Measurements from ENCODE around the gene ENDOV.
"Not testable (repeated sequence)": the region's sequence is repeated elsewhere in the genome, so short reads cannot be mapped to it uniquely, and the experiment has no call there.

ENDOV gene

GRCh38 chr17:80388175-80388574 lies 26.8 kb upstream of the ENDOV start:
- no peak for DNase-seq (ENCODE audit: low read depth in 1 of 2, low spot score in 1 of 2)

GRCh38 chr17:80388601-80389000 lies 26.4 kb upstream of the ENDOV start:
- no peak for DNase-seq (ENCODE audit: low read depth in 1 of 2, low spot score in 1 of 2)

GRCh38 chr17:80389011-80389995 lies 25.7 kb upstream of the ENDOV start:
- no peak for DNase-seq (ENCODE audit: low read depth in 1 of 2, low spot score in 1 of 2)

- DNase-seq (ENCODE audit: low read depth in 1 of 2, low spot score in 1 of 2) = no peak
Measured at GRCh38 chr17:80393241-80393890, 21.6 kb upstream of the ENDOV start.

GRCh38 chr17:80393961-80394360 lies 21.0 kb upstream of the ENDOV start:
- no peak for DNase-seq (ENCODE audit: low read depth in 1 of 2, low spot score in 1 of 2)

- no peak for DNase-seq (ENCODE audit: low read depth in 1 of 2, low spot score in 1 of 2)
Measured at GRCh38 chr17:80394629-80395216, 20.2 kb upstream of the ENDOV start.

GRCh38 chr17:80395402-80396151 lies 19.4 kb upstream of the ENDOV start:
- no peak for DNase-seq (ENCODE audit: low read depth in 1 of 2, low spot score in 1 of 2)

- DNase-seq (ENCODE audit: low read depth in 1 of 2, low spot score in 1 of 2) = no peak
Measured at GRCh38 chr17:80396157-80397033, 18.6 kb upstream of the ENDOV start.

GRCh38 chr17:80397034-80397387 lies 18.0 kb upstream of the ENDOV start:
- DNase-seq (ENCODE audit: low read depth in 1 of 2, low spot score in 1 of 2) = no peak

- no peak for DNase-seq (ENCODE audit: low read depth in 1 of 2, low spot score in 1 of 2)
Measured at GRCh38 chr17:80397686-80398085, 17.3 kb upstream of the ENDOV start.

GRCh38 chr17:80401086-80401485 lies 13.9 kb upstream of the ENDOV start:
- DNase-seq (ENCODE audit: low read depth in 1 of 2, low spot score in 1 of 2) = not testable (repeated sequence)

GRCh38 chr17:80402102-80402501 lies 12.9 kb upstream of the ENDOV start:
- not testable (repeated sequence) for DNase-seq (ENCODE audit: low read depth in 1 of 2, low spot score in 1 of 2)

GRCh38 chr17:80402959-80403358 lies 12.0 kb upstream of the ENDOV start:
- DNase-seq (ENCODE audit: low read depth in 1 of 2, low spot score in 1 of 2) = no peak

GRCh38 chr17:80406146-80406545 lies 8.8 kb upstream of the ENDOV start:
- no peak for DNase-seq (ENCODE audit: low read depth in 1 of 2, low spot score in 1 of 2)

- not testable (repeated sequence) for DNase-seq (ENCODE audit: low read depth in 1 of 2, low spot score in 1 of 2)
Measured at GRCh38 chr17:80407917-80408316, 7.0 kb upstream of the ENDOV start.

GRCh38 chr17:80408872-80409271 lies 6.1 kb upstream of the ENDOV start:
- no peak for DNase-seq (ENCODE audit: low read depth in 1 of 2, low spot score in 1 of 2)

GRCh38 chr17:80409626-80410025 lies 5.3 kb upstream of the ENDOV start:
- DNase-seq (ENCODE audit: low read depth in 1 of 2, low spot score in 1 of 2) = no peak

- not testable (repeated sequence) for DNase-seq (ENCODE audit: low read depth in 1 of 2, low spot score in 1 of 2)
Measured at GRCh38 chr17:80410441-80411087, 4.4 kb upstream of the ENDOV start.

- no peak for DNase-seq (ENCODE audit: low read depth in 1 of 2, low spot score in 1 of 2)
Measured at GRCh38 chr17:80413771-80414507, 1.0 kb upstream of the ENDOV start.

All from activated T-helper 1 cell treated with anti-CD3 and anti-CD28 coated beads, Interleukin-2, amount 50 U/mL, for 16 hours (primary cell).